Testis (tissue), 5 donors: Measurements from ENCODE around the gene SLC12A2. TPM values are rescaled to one million over a fixed set of nuclear protein-coding genes. Genes with fewer than 3 reads are reported as not detected.

Source experiments
- DNase-seq: peaks from one replicate; pipeline ENCODE4 v3.0.0-alpha.2; 2019
- H3K27ac ChIP-seq, 2 donors: fragments of 200-600 bp; sonication (generic); one replicate each; pipeline ENCODE4 v1.5.1; 2019
- H3K27me3 ChIP-seq: fragments of 200-600 bp; sonication (generic); one replicate; pipeline ENCODE4 v1.5.1; 2019
- H3K36me3 ChIP-seq: fragments of 200-600 bp; sonication (generic); one replicate; pipeline ENCODE4 v1.5.1; 2017; ENCODE audit warnings: low read depth; ENCODE audit errors: missing control alignments
- H3K4me1 ChIP-seq: fragments of 200-600 bp; sonication (generic); one replicate; pipeline ENCODE4 v1.5.1; 2019
- H3K4me3 ChIP-seq, 2 donors: fragments of 200-600 bp; sonication (generic); one replicate each; pipeline ENCODE4 v1.5.1; 2017 to 2019
- H3K9me3 ChIP-seq: fragments of 200-600 bp; sonication (generic); one replicate; pipeline ENCODE4 v1.5.1; 2017
- POLR2A ChIP-seq: fragments of 450-650 bp; IDR thresholded peaks from one replicate; pipeline ENCODE4 v1.6.1; 2017; ENCODE audit warnings: antibody characterized with exemption, mild to moderate bottlenecking, moderate library complexity
- WGBS, 2 donors: methylation state at CpG; one replicate each; pipeline ENCODE4 v1.1.5; 2018; 5-methylcytosine and 5-hydroxymethylcytosine counted together
- intact Hi-C: fragments of 100-400 bp; cut with DNase I; formaldehyde crosslinking; loops from one replicate; pipeline ENCODE4 v1.15.1; 2023; ENCODE audit warnings: low total_unique reads
- long read RNA-seq, 2 donors: transcript quantifications; one replicate each; lab custom pipeline, GENCODE V29; 2026
- polyA plus RNA-seq: library from polyadenylated mRNA; stranded (reverse); fragments of 350-450 nt; fragmentation: Illumina TruSeq; extraction: RNeasy Lipid Tissue Mini Kit (QIAGEN cat#74804); gene quantifications from one replicate; pipeline ENCODE4 v1.2.3, GENCODE V29; 2014; ENCODE audit warnings: low read depth, low replicate concordance; ENCODE audit not compliant: insufficient read depth
- total RNA-seq, 2 donors: library from RNA; depleted of rRNA; stranded (reverse); fragments of >200 nt; gene quantifications; one replicate each; pipeline ENCODE4 v1.2.3, GENCODE V29; 2016
- TF ChIP-seq, protein P1 (sequence below), 3 experiments: fragments of 450-650 bp in 2 of 3; fragments of 200-600 bp in 1 of 3; sonication (generic) in 1 of 3; IDR thresholded peaks; one replicate each; pipeline ENCODE4 v1.5.1; 2016 to 2019; ENCODE audit warnings: antibody characterized with exemption in 3 of 3, mild to moderate bottlenecking in 2 of 3, moderate library complexity in 1 of 3

SLC12A2 gene
- total RNA-seq (10 to 100 TPM; 33.0 to 40.3 TPM), polyA plus RNA-seq (27.8 TPM)
- long read RNA-seq, donor 1, full-length matches to known transcripts = 1 of 1 reads
- long read RNA-seq, donor 1, partial matches to known transcripts = 0 of 1 reads
- long read RNA-seq, donor 1, other reads (novel, unspliced or antisense) = 0 of 1 reads
- long read RNA-seq, donor 2 = 0 reads

- no peak for TF ChIP-seq POLR2A
- TF ChIP-seq, protein P1, sequence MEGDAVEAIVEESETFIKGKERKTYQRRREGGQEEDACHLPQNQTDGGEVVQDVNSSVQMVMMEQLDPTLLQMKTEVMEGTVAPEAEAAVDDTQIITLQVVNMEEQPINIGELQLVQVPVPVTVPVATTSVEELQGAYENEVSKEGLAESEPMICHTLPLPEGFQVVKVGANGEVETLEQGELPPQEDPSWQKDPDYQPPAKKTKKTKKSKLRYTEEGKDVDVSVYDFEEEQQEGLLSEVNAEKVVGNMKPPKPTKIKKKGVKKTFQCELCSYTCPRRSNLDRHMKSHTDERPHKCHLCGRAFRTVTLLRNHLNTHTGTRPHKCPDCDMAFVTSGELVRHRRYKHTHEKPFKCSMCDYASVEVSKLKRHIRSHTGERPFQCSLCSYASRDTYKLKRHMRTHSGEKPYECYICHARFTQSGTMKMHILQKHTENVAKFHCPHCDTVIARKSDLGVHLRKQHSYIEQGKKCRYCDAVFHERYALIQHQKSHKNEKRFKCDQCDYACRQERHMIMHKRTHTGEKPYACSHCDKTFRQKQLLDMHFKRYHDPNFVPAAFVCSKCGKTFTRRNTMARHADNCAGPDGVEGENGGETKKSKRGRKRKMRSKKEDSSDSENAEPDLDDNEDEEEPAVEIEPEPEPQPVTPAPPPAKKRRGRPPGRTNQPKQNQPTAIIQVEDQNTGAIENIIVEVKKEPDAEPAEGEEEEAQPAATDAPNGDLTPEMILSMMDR (IDR thresholded peaks at IDR 0.05) = no peak
- peaks cover 6% of the 10 kb centered on the region for H3K4me1 ChIP-seq
- intact Hi-C loops = no loop called here
- H3K9me3 ChIP-seq = no peaks in the 10 kb centered on the region
- H3K27me3 ChIP-seq = no peaks in the 10 kb centered on the region
- H3K36me3 ChIP-seq = no peaks in the 10 kb centered on the region
- peak within 1 kb of the TSS; percentile 93 to 97 for H3K27ac ChIP-seq
- WGBS, 2 donors = 0 to 1% methylated on average over 49 to 78 of the region's 104 CpGs
- peak; percentile 96 for DNase-seq
- peak within 1 kb of the TSS; percentile 90 to 92 for H3K4me3 ChIP-seq
These were observed at the start of gene SLC12A2 for GRCh38 chr5:128083033-128083810. TSS of gene SLC12A2 (plus strand) at chr5:128083766. CDS start at chr5:128083955, 189 bp downstream.

DNA sequence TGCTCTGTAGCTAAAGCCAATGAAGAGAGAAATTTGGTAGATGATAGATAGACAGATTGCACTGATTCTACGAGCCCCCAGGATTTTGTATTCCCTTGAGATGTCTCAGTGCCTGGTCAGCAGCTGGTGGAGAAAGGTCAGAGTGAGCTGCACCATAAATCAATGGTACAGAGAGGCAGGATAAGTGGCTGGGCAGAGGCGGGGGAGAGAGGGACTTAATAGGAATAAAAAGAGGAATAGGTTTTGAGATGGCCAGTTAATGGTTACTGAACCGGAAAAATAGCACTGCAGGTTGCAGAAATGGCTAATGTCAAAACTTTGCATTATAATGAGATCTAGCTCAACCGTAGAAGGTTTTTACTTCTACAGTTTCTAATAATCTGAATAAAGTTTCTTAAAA is 47.9 kb upstream of the SLC12A2 start:
- DNase-seq = no peak
- 81 to 92% methylated on average over 4 of the region's 4 CpGs for WGBS, 2 donors
- H3K27me3 ChIP-seq = no peaks in the 10 kb centered on the region
- no peak overlapping the region for H3K4me3 ChIP-seq
- TF ChIP-seq, protein P1 (IDR thresholded peaks at IDR 0.05) = no peak
- TF ChIP-seq POLR2A = no peak
- no peaks in the 10 kb centered on the region for H3K36me3 ChIP-seq
- intact Hi-C loops = no loop called here
- H3K9me3 ChIP-seq = no peaks in the 10 kb centered on the region
- no peaks in the 10 kb centered on the region for H3K4me1 ChIP-seq
- H3K27ac ChIP-seq = no peak overlapping the region

- no peak for DNase-seq
- no peaks in the 10 kb centered on the region for H3K9me3 ChIP-seq
- H3K27me3 ChIP-seq = no peaks in the 10 kb centered on the region
- WGBS, 2 donors = 29 to 36% methylated on average over 1 of the region's 1 CpG
- H3K27ac ChIP-seq = no peak overlapping the region
- no peak overlapping the region for H3K4me3 ChIP-seq
- intact Hi-C loops = no loop called here
- no peaks in the 10 kb centered on the region for H3K36me3 ChIP-seq
- H3K4me1 ChIP-seq = no peaks in the 10 kb centered on the region
- no peak for TF ChIP-seq POLR2A
- TF ChIP-seq, protein P1 (IDR thresholded peaks at IDR 0.05) = no peak
These were observed 46.6 kb upstream of the SLC12A2 start for GRCh38 chr5:128036950-128037349.

DNA sequence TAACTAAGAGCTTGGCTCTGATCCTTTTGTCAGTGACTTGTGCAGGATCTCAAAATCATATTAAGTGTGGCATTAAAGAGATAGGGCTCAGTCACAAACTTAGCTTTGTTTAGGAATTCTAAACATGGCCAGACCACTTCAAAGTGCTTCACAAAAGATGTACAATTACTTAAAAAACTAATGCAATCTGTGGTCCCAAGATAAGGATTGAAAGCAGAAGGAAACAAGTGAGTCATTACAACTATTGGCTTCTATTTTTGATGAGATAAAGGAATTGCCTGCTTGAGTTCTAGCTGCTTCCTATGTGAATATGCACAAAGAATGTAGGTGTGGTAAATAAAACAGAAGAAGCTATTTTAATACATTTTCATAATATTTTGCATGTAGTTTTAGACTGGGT is 44.9 kb upstream of the SLC12A2 start:
- intact Hi-C loops = no loop called here
- Histone ChIP-seq H3K4me3 (no peak overlapping the region), H3K27ac (no peak overlapping the region), H3K36me3 (no peaks in the 10 kb centered on the region), H3K9me3 (no peaks in the 10 kb centered on the region), H3K27me3 (no peaks in the 10 kb centered on the region), H3K4me1 (no peaks in the 10 kb centered on the region)
- TF ChIP-seq, protein P1 (IDR thresholded peaks at IDR 0.05) = no peak
- TF ChIP-seq POLR2A = no peak
- DNase-seq = no peak
